Measurements from ENCODE around the gene EBLN2.

DNA sequence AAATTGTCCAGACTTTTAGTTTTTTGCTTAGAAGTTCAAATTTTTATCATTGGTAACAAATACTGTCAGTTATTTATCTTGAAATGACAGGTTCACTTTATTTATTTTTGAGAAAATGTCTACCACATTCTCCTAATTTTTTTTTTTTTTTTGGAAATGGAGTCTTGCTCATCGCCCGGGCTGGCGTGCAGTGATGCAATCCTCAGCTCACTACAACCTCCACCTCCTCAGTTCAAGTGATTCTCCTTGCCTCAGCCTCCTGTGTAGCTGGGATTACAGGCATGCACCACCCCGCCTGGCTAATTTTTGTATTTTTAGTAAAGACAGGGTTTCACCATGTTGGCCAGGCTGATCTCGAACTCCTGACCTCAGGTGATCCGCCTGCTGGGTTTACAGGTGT lies 16.1 kb upstream of the EBLN2 start:
- TF ChIP-seq, protein P1, sequence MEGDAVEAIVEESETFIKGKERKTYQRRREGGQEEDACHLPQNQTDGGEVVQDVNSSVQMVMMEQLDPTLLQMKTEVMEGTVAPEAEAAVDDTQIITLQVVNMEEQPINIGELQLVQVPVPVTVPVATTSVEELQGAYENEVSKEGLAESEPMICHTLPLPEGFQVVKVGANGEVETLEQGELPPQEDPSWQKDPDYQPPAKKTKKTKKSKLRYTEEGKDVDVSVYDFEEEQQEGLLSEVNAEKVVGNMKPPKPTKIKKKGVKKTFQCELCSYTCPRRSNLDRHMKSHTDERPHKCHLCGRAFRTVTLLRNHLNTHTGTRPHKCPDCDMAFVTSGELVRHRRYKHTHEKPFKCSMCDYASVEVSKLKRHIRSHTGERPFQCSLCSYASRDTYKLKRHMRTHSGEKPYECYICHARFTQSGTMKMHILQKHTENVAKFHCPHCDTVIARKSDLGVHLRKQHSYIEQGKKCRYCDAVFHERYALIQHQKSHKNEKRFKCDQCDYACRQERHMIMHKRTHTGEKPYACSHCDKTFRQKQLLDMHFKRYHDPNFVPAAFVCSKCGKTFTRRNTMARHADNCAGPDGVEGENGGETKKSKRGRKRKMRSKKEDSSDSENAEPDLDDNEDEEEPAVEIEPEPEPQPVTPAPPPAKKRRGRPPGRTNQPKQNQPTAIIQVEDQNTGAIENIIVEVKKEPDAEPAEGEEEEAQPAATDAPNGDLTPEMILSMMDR (IDR thresholded peaks at IDR 0.05) = no peak
- TF ChIP-seq POLR2A (IDR thresholded peaks at IDR 0.05) = no peak

All from breast epithelium (tissue), 3 donors.